Neural cell (in vitro differentiated cells): ENCODE measurements around the gene EYA2.

Experiments used
- EP300 ChIP-seq: fragments of 450-650 bp; conservative IDR thresholded peaks from 2 replicates; pipeline ENCODE4 v1.6.1; 2014; ENCODE audit warnings: antibody characterized with exemption, mild to moderate bottlenecking, moderate library complexity; ENCODE audit not compliant: poor library complexity, severe bottlenecking
- EZH2 ChIP-seq: fragments of 200-600, 300-800 bp; shearing (Covaris generic), sonication (generic); IDR thresholded peaks from 2 replicates; pipeline ENCODE4 v1.6.1; 2014; ENCODE audit warnings: antibody characterized with exemption, low read length, borderline replicate concordance, mild to moderate bottlenecking; ENCODE audit not compliant: insufficient read depth, poor library complexity, severe bottlenecking
- MXI1 ChIP-seq: fragments of 450-650 bp; conservative IDR thresholded peaks from 2 replicates; pipeline ENCODE4 v1.6.1; 2014; ENCODE audit warnings: antibody characterized with exemption, mild to moderate bottlenecking; ENCODE audit not compliant: poor library complexity, severe bottlenecking
- POLR2AphosphoS5 ChIP-seq: IDR thresholded peaks from 2 replicates; pipeline ENCODE4 v1.6.1; 2012
- RAD21 ChIP-seq: fragments of 450-650 bp; conservative IDR thresholded peaks from 2 replicates; pipeline ENCODE4 v1.6.1; 2014; ENCODE audit warnings: antibody characterized with exemption, mild to moderate bottlenecking, moderate library complexity
- REST ChIP-seq: IDR thresholded peaks from 2 replicates; pipeline ENCODE4 v1.6.1; 2012; ENCODE audit warnings: borderline replicate concordance
- SMC3 ChIP-seq: fragments of 450-650 bp; conservative IDR thresholded peaks from 2 replicates; pipeline ENCODE4 v1.6.1; 2014; ENCODE audit warnings: antibody characterized with exemption, mild to moderate bottlenecking, moderate library complexity; ENCODE audit not compliant: poor library complexity
- TAF1 ChIP-seq: IDR thresholded peaks from 2 replicates; pipeline ENCODE4 v1.6.1; 2012; ENCODE audit warnings: low read depth
- TF ChIP-seq, protein P1 (sequence below): fragments of 450-650 bp; IDR thresholded peaks from 2 replicates; pipeline ENCODE4 v1.5.1; 2014; ENCODE audit warnings: antibody characterized with exemption, mild to moderate bottlenecking, moderate library complexity; ENCODE audit not compliant: poor library complexity, severe bottlenecking

DNA sequence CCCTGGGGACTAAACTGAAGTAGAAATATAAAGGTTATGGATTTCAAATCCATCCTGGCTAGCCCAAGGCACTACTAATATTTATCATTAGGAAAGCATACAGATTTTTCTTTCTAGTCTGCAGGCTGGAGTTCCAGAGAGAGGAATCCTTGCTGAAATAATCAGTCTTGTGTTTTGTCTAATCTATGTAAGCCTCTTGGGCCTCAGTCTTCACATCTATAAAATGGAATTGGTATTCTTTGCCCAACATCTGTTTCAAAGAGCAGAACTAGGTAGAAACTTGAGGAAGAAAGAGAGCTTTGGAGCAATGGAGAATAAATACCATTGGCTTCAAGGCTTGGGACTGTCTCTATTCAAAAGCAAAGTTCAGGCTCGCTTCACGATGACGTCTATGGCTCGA, 249.8 kb downstream of the EYA2 start:
- TF ChIP-seq, protein P1, sequence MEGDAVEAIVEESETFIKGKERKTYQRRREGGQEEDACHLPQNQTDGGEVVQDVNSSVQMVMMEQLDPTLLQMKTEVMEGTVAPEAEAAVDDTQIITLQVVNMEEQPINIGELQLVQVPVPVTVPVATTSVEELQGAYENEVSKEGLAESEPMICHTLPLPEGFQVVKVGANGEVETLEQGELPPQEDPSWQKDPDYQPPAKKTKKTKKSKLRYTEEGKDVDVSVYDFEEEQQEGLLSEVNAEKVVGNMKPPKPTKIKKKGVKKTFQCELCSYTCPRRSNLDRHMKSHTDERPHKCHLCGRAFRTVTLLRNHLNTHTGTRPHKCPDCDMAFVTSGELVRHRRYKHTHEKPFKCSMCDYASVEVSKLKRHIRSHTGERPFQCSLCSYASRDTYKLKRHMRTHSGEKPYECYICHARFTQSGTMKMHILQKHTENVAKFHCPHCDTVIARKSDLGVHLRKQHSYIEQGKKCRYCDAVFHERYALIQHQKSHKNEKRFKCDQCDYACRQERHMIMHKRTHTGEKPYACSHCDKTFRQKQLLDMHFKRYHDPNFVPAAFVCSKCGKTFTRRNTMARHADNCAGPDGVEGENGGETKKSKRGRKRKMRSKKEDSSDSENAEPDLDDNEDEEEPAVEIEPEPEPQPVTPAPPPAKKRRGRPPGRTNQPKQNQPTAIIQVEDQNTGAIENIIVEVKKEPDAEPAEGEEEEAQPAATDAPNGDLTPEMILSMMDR: no peak
- TF ChIP-seq POLR2AphosphoS5 (no peak), EP300 (no peak), REST (no peak), TAF1 (no peak), EZH2 (no peak), RAD21 (no peak), MXI1 (no peak), SMC3 (no peak)
